SKM-1 treated with dmso at 0.1 percent for 144 hours (cell line): Measurements from ENCODE around the gene BRMS1L.
A peak's percentile ranks its signal among the peaks of the same experiment; 100 is the strongest.
"Not testable (repeated sequence)": the region's sequence is repeated elsewhere in the genome, so short reads cannot be mapped to it uniquely, and the experiment has no call there.

ENCODE experiments used
- DNase-seq: peaks from one replicate; lab custom pipeline; 2025; ENCODE audit not compliant: unreplicated experiment; lab: John Stamatoyannopoulos, UW

The BRMS1L gene

DNA sequence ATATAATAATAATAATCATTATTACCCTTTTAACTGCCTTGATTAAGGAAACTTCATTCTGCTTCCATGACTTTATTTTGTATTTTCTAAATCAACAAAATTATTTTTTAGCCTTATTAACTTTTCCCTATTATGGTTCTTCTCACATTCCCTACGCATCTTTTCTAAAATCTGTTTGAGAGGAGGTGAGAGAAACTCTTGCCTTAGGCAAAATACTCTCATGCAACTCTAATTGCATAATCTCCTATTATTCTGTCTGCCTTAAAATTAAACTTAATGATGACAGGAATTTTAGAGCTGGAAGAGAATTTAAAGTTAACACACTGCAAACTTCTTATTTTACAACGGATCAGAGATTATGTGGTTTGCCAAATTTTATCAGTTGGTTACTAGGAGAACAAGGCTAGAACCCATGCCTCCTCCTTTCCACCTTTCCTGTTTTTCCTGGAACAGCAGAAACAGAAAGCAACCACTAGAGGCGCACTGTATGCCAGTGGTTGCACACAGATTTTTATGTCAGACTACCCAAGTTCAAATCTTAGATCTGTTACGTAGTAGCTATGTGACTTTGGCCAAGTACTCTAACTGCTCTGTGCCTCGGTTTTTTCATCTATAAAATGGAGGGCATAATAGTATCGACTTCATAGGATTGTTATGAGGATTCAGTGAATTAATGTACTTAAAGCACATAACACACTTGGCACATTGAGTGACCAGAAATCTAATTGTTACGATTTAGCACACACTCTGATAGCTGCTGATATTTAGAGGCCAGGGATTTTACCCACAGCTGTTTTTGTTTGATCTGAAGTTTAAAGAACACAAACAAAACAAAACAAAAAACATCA, 4.3 kb upstream of the BRMS1L start:
- peak; percentile 3 for DNase-seq

GRCh38 chr14:35822501-35822900, 3.6 kb upstream of the BRMS1L start:
- DNase-seq = no peak

DNA sequence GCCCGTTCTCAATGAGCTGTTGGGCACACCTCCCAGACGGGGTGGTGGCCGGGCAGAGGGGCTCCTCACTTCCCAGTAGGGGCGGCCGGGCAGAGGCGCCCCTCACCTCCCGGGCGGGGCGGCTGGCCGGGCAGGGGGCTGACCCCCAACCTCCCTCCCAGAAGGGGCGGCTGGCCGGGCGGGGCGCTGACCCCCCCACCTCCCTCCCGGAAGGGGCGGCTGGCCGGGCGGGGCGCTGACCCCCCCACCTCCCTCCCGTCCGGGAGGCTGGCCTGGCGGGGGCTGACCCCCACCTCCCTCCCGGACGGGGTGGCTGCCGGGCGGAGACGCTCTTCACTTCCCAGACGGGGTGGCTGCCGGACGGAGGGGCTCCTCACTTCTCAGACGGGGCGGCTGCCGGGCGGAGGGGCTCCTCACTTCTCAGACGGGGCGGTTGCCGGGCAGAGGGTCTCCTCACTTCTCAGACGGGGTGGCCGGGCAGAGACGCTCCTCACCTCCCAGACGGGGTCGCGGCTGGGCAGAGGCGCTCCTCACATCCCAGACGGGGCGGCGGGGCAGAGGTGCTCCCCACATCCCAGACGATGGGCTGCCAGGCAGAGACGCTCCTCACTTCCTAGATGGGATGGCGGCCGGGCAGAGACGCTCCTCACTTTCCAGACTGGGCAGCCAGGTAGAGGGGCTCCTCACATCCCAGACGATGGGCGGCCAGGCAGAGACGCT, 1.5 kb upstream of the BRMS1L start:
- not testable (repeated sequence) for DNase-seq

DNA sequence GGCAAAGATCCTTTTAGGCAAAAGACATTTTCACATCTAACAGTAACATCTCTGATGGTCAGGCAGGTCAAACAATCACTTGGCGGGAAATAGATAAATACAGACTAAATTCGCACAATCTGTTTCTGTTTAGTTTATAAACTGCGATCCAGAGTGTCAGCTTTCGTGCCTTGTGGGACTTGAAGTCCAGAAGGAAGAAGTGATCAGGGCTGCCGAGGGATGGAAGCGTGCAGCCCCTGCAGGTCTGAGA, 245 bp upstream of the BRMS1L start:
- no peak for DNase-seq

- no peak for DNase-seq
Measured at GRCh38 chr14:35826952-35827416, 846 bp downstream of the BRMS1L start.

DNA sequence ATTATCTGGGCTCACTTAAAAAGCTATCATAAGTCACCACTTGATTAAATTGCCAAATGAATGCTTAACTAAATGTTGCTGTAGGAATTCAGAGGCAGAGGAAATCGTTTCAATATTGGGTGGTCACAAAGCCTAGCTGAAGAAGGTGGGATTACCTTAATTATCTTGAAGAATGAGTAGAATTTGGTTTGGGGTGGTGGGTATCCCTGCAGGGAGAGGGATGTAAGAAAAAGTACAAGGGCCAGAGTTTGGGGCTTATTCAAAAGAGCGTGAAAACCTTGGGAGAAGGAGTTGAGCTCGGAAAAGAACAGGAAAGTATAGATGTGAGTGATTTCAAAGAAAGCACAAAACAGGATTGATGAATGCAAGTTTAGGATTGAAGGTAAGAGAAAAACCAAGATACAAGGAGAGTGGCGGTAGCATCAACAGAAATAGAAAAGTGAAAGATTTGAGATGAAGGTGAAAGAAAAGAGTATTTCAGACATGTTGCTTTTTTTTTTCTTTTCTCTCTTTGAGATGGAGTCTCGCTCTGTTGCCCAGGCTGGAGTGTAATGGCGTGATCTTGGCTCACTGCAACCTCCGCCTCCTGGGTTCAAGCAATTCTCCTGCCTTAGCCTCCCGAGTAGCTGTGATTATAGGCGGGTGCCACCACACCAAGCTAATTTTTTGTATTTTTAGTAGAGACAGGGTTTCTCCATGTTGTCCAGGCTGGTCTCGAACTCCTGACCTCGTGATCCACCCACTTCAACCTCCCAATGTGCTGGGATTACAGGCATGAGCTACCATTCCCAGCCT, 1.7 kb downstream of the BRMS1L start:
- no peak for DNase-seq

GRCh38 chr14:35829449-35829848, 3.3 kb downstream of the BRMS1L start:
- DNase-seq = no peak

GRCh38 chr14:35835208-35835982, 9.3 kb downstream of the BRMS1L start:
- no peak for DNase-seq

- DNase-seq = not testable (repeated sequence)
Measured at GRCh38 chr14:35841704-35842103, 15.6 kb downstream of the BRMS1L start.

DNA sequence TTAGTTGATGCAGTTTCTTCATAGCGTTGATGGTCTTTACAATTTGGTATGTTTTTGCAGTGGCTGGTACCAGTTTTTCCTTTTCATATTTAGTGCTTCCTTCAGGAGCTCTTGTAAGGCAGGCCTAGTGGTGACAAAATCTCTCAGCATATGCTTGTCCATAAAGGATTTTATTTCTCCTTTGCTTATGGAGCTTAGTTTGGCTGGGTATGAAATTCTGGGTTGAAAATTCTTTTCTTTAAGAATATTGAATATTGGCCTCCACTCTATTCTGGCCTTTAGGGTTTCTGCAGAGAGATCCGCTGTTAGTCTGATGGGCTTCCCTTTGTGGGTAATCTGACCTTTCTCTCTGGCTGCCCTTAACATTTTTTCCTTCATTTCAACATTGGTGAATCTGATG, 16.1 kb downstream of the BRMS1L start:
- DNase-seq = not testable (repeated sequence)

DNA sequence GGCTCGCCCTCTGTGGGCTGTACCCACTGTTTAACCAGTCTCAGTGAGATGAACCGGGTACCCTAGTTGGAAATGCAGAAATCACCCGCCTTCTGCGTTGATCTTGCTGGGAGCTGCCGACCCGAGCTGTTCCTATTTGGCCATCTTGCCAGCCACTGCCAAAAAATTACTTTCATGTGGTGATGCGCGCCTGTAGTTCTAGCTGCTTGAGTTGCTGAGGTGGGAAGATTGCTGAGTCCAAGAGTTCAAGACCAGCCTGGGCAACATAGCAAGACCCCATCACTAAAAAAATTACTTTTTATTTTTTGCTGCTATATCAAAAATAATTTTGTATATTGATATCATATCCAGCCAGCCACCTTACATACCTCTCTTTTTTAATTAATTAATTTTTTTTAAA, 18.4 kb downstream of the BRMS1L start:
- no peak for DNase-seq

- DNase-seq = no peak
Measured at GRCh38 chr14:35847636-35848035, 21.5 kb downstream of the BRMS1L start.

- DNase-seq = no peak
Measured at GRCh38 chr14:35849122-35849521, 23.0 kb downstream of the BRMS1L start.

DNA sequence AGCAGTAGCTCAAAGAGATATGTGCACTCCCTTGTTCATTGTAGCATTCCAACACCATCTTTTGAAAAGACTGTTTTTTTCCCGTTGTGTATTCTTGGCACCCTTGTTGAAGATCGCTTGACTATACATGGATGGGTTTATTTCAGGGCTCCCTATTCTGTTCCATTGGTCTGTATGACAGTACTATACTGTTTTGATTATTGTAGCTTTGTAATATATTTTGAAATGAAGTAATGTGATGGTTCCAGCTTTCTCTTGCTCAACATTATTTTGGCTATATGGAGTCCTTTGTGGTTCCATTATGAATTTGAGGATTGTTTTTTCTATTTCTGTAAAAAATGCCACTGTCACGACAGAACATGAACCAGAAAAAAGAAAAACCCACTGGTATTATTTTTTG, 25.7 kb downstream of the BRMS1L start:
- no peak for DNase-seq

DNA sequence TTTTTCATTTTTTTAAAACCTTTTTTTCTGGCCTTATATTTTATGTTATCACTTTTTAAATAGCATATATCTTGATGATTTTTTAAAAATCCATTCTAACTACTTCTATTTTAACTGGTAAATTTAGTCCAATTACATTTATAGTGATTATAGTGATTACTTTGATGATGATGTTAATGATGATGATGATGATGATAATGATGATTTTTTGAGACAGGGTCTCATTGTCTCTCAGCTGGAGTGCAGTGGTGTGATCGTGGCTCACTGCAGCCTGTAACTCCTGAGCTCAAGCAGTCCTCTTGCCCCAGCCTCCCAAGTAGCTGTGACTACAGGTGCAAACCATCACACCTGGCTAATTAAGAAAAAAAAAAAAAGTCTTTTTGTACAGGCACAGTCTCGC, 27.1 kb downstream of the BRMS1L start:
- no peak for DNase-seq

- no peak for DNase-seq
Measured at GRCh38 chr14:35854696-35855270, 28.6 kb downstream of the BRMS1L start.

DNA sequence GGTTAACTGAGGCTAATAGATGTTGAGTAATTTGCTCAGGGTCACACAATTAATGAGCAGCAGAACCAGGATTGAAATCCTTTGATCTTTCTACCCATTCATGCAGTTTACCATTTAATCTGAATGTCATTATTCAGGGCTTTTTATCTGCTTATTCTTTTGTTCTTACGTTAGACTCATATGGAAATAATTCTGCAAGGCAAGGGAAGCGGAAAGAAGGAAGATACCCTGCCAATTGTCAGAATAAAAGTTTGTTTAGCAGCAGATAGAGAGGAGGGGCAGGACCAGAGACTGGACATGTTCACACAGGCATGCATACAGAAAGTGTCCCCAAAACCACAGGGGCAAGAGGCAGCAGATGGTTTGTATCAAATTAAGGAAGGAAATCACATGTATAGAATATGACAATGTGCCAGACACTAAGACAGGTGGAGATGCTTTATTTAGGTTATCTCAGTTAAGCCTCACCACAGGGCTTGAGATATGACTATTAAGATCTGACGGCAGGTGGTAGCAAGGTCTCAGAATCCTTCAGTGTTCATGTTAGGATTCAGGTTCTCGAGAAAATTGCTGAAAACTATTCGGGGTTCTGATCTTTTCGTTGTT, 29.8 kb downstream of the BRMS1L start:
- no peak for DNase-seq

DNA sequence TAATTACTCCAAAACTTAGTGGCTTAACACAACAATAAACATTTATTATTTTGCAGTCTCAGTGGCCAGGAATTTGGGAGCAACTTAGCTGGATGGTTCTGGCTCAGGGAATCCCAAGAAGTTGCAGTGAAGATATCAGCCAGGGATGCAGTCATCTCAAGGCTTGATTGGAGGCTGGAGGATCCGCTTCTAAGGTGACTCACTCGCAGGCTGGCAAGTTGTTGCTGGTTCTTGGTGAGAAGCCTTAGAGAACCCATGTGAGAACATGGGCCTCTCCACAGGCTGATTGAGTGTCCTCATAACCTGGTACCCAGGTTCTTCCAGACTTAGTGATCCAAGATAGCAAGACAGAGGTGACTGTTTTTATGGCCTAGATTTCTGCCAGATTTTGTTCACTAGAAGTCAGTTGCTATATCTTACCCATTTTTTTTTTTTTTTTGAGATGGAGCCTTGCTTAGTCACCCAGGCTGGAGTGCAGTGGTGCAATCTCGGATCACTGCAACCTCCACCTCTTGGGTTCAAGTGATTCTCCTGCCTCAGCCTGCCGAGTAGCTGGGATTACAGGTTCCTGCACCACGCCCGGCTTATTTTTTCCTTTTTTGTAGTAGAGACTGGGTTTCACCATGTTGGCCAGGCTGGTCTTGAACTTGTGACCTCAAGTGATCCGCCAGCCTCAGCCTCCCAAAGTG, 32.5 kb downstream of the BRMS1L start:
- no peak for DNase-seq

- no peak for DNase-seq
Measured at GRCh38 chr14:35861204-35861868, 35.2 kb downstream of the BRMS1L start.
